H1 (cell line): ENCODE measurements around the gene UTP3. TPM values are rescaled to one million over a fixed set of nuclear protein-coding genes. Genes with fewer than 3 reads are reported as not detected.

Experiments
- CTCF ChIA-PET: fragments of 300-600 bp; sonication (Branson Sonifier 250); formaldehyde crosslinking; loops from one replicate; lab custom pipeline; 2021; ENCODE audit not compliant: partially characterized antibody; lab: Charles Lee
- POLR2A ChIA-PET: fragments of 300-600 bp; sonication (Branson Sonifier 250); formaldehyde crosslinking; loops from one replicate; lab custom pipeline; 2021; ENCODE audit warnings: inconsistent platforms; ENCODE audit not compliant: partially characterized antibody; lab: Charles Lee
- DNase-seq, 2 experiments: peaks; one replicate each; pipeline versions ENCODE4 v3.0.0 to v3.0.0-alpha.2; 2010 to 2022; ENCODE audit warnings: low spot score in 2 of 2, low read depth in 1 of 2, mixed read lengths in 1 of 2
- FAIRE-seq: peaks from 2 replicates; lab custom pipeline; 2011; peaks lifted over from hg19 to GRCh38; lab: Jason Lieb, UNC
- H2AFZ ChIP-seq: 2 replicates; pipeline ENCODE4 v1.8.1; 2012; ENCODE audit warnings: low read length, inconsistent platforms
- H2AK5ac ChIP-seq: 2 replicates; pipeline ENCODE4 v1.6.1; 2013; ENCODE audit warnings: low read depth, low read length
- H2BK120ac ChIP-seq: replicated peaks from 2 replicates; pipeline ENCODE3; 2013; ENCODE audit warnings: low read depth, low read length, inconsistent platforms
- H2BK12ac ChIP-seq: 2 replicates; pipeline ENCODE4 v1.6.1; 2013; ENCODE audit warnings: low read depth, low read length
- H2BK15ac ChIP-seq: 2 replicates; pipeline ENCODE4 v1.6.1; 2013; ENCODE audit warnings: low read length
- H2BK20ac ChIP-seq: 2 replicates; pipeline ENCODE4 v1.6.1; 2013; ENCODE audit warnings: low read length
- H2BK5ac ChIP-seq: 2 replicates; pipeline ENCODE4 v1.6.1; 2013; ENCODE audit warnings: low read depth, low read length
- H3K14ac ChIP-seq: 2 replicates; pipeline ENCODE4 v1.6.1; 2013; ENCODE audit warnings: inconsistent platforms; ENCODE audit not compliant: insufficient read length
- H3K18ac ChIP-seq: 2 replicates; pipeline ENCODE4 v1.6.1; 2013; ENCODE audit warnings: low read length; ENCODE audit errors: extremely low read depth
- H3K23ac ChIP-seq: 2 replicates; pipeline ENCODE4 v1.6.1; 2013; ENCODE audit warnings: inconsistent platforms; ENCODE audit not compliant: insufficient read length
- H3K23me2 ChIP-seq: 2 replicates; pipeline ENCODE4 v1.6.1; 2013; ENCODE audit warnings: low read depth, low read length
- H3K27ac ChIP-seq: 2 replicates; pipeline ENCODE4 v1.6.1; 2011; ENCODE audit warnings: low read depth, low read length, inconsistent platforms
- H3K27me3 ChIP-seq, 4 experiments: replicated peaks in 1 of 4; 1 replicate in 1 of 4; 2 replicates in 3 of 4; pipeline versions ENCODE4 v1.6.1 to v1.8.1; 2011 to 2013; ENCODE audit warnings: low read length in 3 of 4, mild to moderate bottlenecking in 3 of 4, inconsistent platforms in 2 of 4, mixed read lengths in 2 of 4, moderate library complexity in 1 of 4; ENCODE audit not compliant: control insufficient read depth in 3 of 4, insufficient read depth in 3 of 4; ENCODE audit errors: extremely low read depth in 1 of 4
- H3K36me3 ChIP-seq, 4 experiments: 2 replicates each; pipeline versions ENCODE4 v1.6.1 to v1.8.1; 2011 to 2013; ENCODE audit warnings: mild to moderate bottlenecking in 4 of 4, low read length in 3 of 4, moderate library complexity in 2 of 4, control low read depth in 1 of 4, inconsistent platforms in 1 of 4; ENCODE audit not compliant: insufficient read depth in 4 of 4, control insufficient read depth in 2 of 4
- H3K4ac ChIP-seq: replicated peaks from 2 replicates; pipeline ENCODE3; 2013; ENCODE audit warnings: low read length, low read depth, mixed read lengths, inconsistent platforms; ENCODE audit not compliant: insufficient read length
- H3K4me1 ChIP-seq, 4 experiments: replicated peaks in 1 of 4; 1 replicate in 1 of 4; 2 replicates in 3 of 4; pipeline versions ENCODE4 v1.6.1 to v1.8.1; 2011 to 2013; ENCODE audit warnings: low read length in 3 of 4, inconsistent platforms in 2 of 4, mixed read lengths in 1 of 4; ENCODE audit not compliant: insufficient read depth in 4 of 4, control insufficient read depth in 3 of 4
- H3K4me2 ChIP-seq, 2 experiments: 2 replicates each; pipeline versions ENCODE4 v1.6.1 to v1.8.1; 2011 to 2013; ENCODE audit warnings: low read depth in 2 of 2, low read length in 2 of 2, control low read depth in 1 of 2, inconsistent platforms in 1 of 2, mild to moderate bottlenecking in 1 of 2; ENCODE audit not compliant: insufficient read depth in 1 of 2
- H3K4me3 ChIP-seq, 4 experiments: fragments of 200-600, 300-600 bp in 1 of 4; sonication (generic), shearing (Covaris generic), sonication (Bioruptor Twin) in 1 of 4; 2 replicates each; pipeline versions ENCODE4 v1.5.1 to v1.8.1; 2011 to 2016; ENCODE audit warnings: low read length in 4 of 4, low read depth in 3 of 4, control low read depth in 2 of 4, inconsistent platforms in 2 of 4, mild to moderate bottlenecking in 2 of 4, mixed read lengths in 1 of 4, moderate library complexity in 1 of 4; ENCODE audit not compliant: insufficient read depth in 2 of 4; ENCODE audit errors: extremely low read depth in 1 of 4
- H3K56ac ChIP-seq: replicated peaks from 2 replicates; pipeline ENCODE3; 2013; ENCODE audit warnings: low read depth, mild to moderate bottlenecking, mixed read lengths, low read length, inconsistent platforms; ENCODE audit not compliant: insufficient read length
- H3K79me1 ChIP-seq: 2 replicates; pipeline ENCODE4 v1.6.1; 2013; ENCODE audit warnings: low read depth, low read length, control low read depth
- H3K79me2 ChIP-seq, 2 experiments: 2 replicates each; pipeline versions ENCODE4 v1.6.1 to v1.8.1; 2012 to 2013; ENCODE audit warnings: low read length in 2 of 2, mild to moderate bottlenecking in 2 of 2, inconsistent platforms in 1 of 2; ENCODE audit not compliant: insufficient read depth in 2 of 2, control insufficient read depth in 1 of 2
- H3K9ac ChIP-seq, 4 experiments: replicated peaks in 1 of 4; 1 replicate in 1 of 4; 2 replicates in 3 of 4; pipeline versions ENCODE4 v1.6.1 to v1.8.1; 2011 to 2013; ENCODE audit warnings: low read depth in 3 of 4, low read length in 3 of 4, control low read depth in 2 of 4, mild to moderate bottlenecking in 2 of 4, moderate library complexity in 2 of 4, inconsistent platforms in 1 of 4; ENCODE audit errors: extremely low read depth in 1 of 4
- H3K9me3 ChIP-seq, 2 experiments: 2 replicates each; pipeline versions ENCODE4 v1.6.1 to v1.8.1; 2012 to 2013; ENCODE audit warnings: mild to moderate bottlenecking in 2 of 2, moderate library complexity in 2 of 2, control low read depth in 1 of 2, inconsistent platforms in 1 of 2, low read depth in 1 of 2, low read length in 1 of 2, mixed read lengths in 1 of 2; ENCODE audit not compliant: insufficient read depth in 2 of 2
- H4K20me1 ChIP-seq, 2 experiments: replicated peaks in 1 of 2; 2 replicates each; pipeline versions ENCODE3 to v1.8.1; 2011 to 2013; ENCODE audit warnings: inconsistent platforms in 2 of 2, low read length in 2 of 2, mild to moderate bottlenecking in 1 of 2; ENCODE audit not compliant: insufficient read depth in 2 of 2, control insufficient read depth in 1 of 2
- H4K5ac ChIP-seq: 2 replicates; pipeline ENCODE4 v1.6.1; 2013; ENCODE audit warnings: low read length, low read depth, mixed read lengths, inconsistent platforms; ENCODE audit not compliant: insufficient read length
- H4K8ac ChIP-seq: 2 replicates; pipeline ENCODE4 v1.8.0; 2013; ENCODE audit warnings: mild to moderate bottlenecking, moderate library complexity, low read length, inconsistent platforms; ENCODE audit not compliant: insufficient read depth; ENCODE audit errors: extremely low read depth
- H4K91ac ChIP-seq: replicated peaks from 2 replicates; pipeline ENCODE3; 2013; ENCODE audit warnings: low read length, mixed read lengths, inconsistent platforms; ENCODE audit not compliant: insufficient read length
- BACH1 ChIP-seq: IDR thresholded peaks from 2 replicates; pipeline ENCODE4 v1.6.1; 2012; ENCODE audit warnings: low read length, improper control_type of control experiment
- MAFK ChIP-seq: IDR thresholded peaks from 2 replicates; pipeline ENCODE4 v1.6.1; 2012; ENCODE audit warnings: low read depth, mild to moderate bottlenecking, improper control_type of control experiment, low read length
- WGBS, 2 experiments: shearing (Covaris generic) in 1 of 2; methylation state at CpG; one replicate each; pipeline versions ENCODE4 v1.1.6 to v1.1.7; 2013 to 2015; ENCODE audit warnings: low lambda C conversion rate in 2 of 2, mixed read lengths in 2 of 2, inconsistent platforms in 1 of 2, low coverage in 1 of 2, missing lambda C conversion rate in 1 of 2; ENCODE audit not compliant: insufficient replicate concordance in 2 of 2, insufficient coverage in 1 of 2, insufficient read length in 1 of 2; ENCODE audit errors: extremely low coverage in 1 of 2, missing lambda C conversion rate in 1 of 2; 5-methylcytosine and 5-hydroxymethylcytosine counted together
- polyA plus RNA-seq, 7 experiments: library from polyadenylated mRNA; depleted of rRNA in 3 of 7; stranded (reverse) in 5 of 7; unstranded in 2 of 7; fragments of >200 nt in 5 of 7; fragments of 200-250 nt in 2 of 7; gene quantifications; 1 replicate in 5 of 7; 2 replicates in 1 of 7; 4 replicates in 1 of 7; pipeline versions ENCODE4 v1.2.1 to v1.2.3, GENCODE V29; 2011 to 2013; ENCODE audit warnings: missing spikeins in 2 of 7, mixed read lengths in 2 of 7
- total RNA-seq: library from RNA; stranded (reverse); fragmentation: NEBNext Ultra II Directional; extraction: Animal tissue kit (Norgen Biotek cat#: 25700); gene quantifications from 2 replicates; pipeline ENCODE4 v1.2.1, GENCODE V29; 2021

Gene UTP3
- total and polyA plus RNA-seq, 2 of the 8 experiments (the other 6 are each of a cell fraction or from before 2014, with no cell fraction given), result 11.2 to 51.3 TPM

GRCh38 chr4:70724463-70724862 lies 36.1 kb downstream of the UTP3 start:
- no peak for FAIRE-seq
- no peak for TF ChIP-seq BACH1
- TF ChIP-seq MAFK, result peak; percentile 83; the same call in 1 of the 2 replicates
- H3K4me1 ChIP-seq, result peaks cover 0 to 5% (median 2%) of the 10 kb centered on the region in 4 experiments; a peak in 5 of 7 replicates
- no peak overlapping the region for H3K18ac ChIP-seq
- H3K14ac ChIP-seq, result no peak overlapping the region
- no peak overlapping the region for H3K23ac ChIP-seq
- H3K4me2 ChIP-seq, result no peak overlapping the region
- H2BK120ac ChIP-seq, result no peak overlapping the region
- no peak overlapping the region for H3K9ac ChIP-seq
- no peaks in the 10 kb centered on the region; a peak in 1 of 4 replicates for H3K79me2 ChIP-seq
- no peaks in the 10 kb centered on the region for H3K9me3 ChIP-seq
- H3K36me3 ChIP-seq, result no peaks in the 10 kb centered on the region
- no peak overlapping the region for H3K27ac ChIP-seq
- H4K5ac ChIP-seq, result no peak overlapping the region
- ChIA-PET POLR2A (interaction anchor here (1.3 kb wide), 1 partner anchor 19 kb away, joined by 4 read pairs; no protein-coding TSS in a partner anchor), CTCF (interaction anchor here (1.6 to 5.2 kb wide), 2 partner anchors 12 to 21 kb away, joined by 5 to 32 read pairs; no protein-coding TSS in a partner anchor)
- H2BK15ac ChIP-seq, result no peak overlapping the region
- no peak overlapping the region for H2AK5ac ChIP-seq
- DNase-seq, result no peak
- H3K23me2 ChIP-seq, result no peaks in the 10 kb centered on the region
- no peak overlapping the region for H4K91ac ChIP-seq
- no peak overlapping the region for H2BK12ac ChIP-seq
- no peaks in the 10 kb centered on the region for H3K27me3 ChIP-seq
- no peak overlapping the region for H2BK5ac ChIP-seq
- H2AFZ ChIP-seq, result no peak overlapping the region
- no peak overlapping the region for H3K56ac ChIP-seq
- no peak overlapping the region for H2BK20ac ChIP-seq
- WGBS, 2 experiments, result 94% methylated on average over 3 of the region's 3 CpGs; no CpG with 5 or more reads in 1 of the 2 experiments
- H4K8ac ChIP-seq, result no peak overlapping the region
- H3K4me3 ChIP-seq, result no peak overlapping the region
- H4K20me1 ChIP-seq, result no peaks in the 10 kb centered on the region
- peaks cover 5% of the 10 kb centered on the region for H3K79me1 ChIP-seq
- no peak overlapping the region for H3K4ac ChIP-seq
